ENCODE results near the gene MBD5.

- TF ChIP-seq GATA2 (IDR thresholded peaks at IDR 0.05; ENCODE audit: low read depth, low read length): no peak
- no peak for TF ChIP-seq GATA3 (IDR thresholded peaks at IDR 0.05; ENCODE audit: low read depth, low read length)
Observed at GRCh38 chr2:148167241-148167766, 146.4 kb downstream of the MBD5 start.

Measured in SH-SY5Y (cell line).